ENCODE data around the gene RALBP1.
A peak's percentile ranks its signal among the peaks of the same experiment; 100 is the strongest.
"Not testable (repeated sequence)": the region's sequence is repeated elsewhere in the genome, so short reads cannot be mapped to it uniquely, and the experiment has no call there.

RALBP1 gene

DNA sequence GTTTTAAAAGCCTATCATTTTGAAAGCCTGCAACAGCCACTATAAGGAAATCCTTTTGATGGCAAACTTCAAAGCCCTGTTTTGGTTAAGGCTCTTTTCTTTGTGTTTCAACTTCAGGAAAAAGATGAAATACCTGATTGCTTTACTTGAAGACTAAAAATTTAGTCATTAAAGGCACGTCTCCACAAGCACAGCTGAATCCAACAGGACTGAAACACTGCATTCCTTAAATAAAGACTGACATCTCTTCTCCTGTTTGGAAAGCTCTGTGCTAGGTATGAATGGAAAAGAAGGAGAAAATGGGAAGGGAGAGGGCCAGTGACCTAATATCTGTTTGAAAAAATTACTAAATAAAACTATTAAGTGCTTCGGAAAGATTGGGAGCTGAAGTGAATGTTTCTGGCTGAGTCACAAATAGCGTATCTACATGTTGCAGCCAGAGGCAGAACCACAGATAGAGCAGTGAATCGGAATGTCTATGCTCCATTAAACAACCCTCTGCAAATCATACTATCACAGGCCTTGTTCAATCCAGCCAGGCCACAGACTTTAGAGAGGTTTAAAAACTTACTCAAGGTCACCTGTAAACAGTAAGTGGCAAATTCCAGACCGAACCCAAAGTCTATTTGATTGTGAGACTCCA lies 21.1 kb upstream of the RALBP1 start:
- ATAC-seq: no peak
- no peak for DNase-seq

DNA sequence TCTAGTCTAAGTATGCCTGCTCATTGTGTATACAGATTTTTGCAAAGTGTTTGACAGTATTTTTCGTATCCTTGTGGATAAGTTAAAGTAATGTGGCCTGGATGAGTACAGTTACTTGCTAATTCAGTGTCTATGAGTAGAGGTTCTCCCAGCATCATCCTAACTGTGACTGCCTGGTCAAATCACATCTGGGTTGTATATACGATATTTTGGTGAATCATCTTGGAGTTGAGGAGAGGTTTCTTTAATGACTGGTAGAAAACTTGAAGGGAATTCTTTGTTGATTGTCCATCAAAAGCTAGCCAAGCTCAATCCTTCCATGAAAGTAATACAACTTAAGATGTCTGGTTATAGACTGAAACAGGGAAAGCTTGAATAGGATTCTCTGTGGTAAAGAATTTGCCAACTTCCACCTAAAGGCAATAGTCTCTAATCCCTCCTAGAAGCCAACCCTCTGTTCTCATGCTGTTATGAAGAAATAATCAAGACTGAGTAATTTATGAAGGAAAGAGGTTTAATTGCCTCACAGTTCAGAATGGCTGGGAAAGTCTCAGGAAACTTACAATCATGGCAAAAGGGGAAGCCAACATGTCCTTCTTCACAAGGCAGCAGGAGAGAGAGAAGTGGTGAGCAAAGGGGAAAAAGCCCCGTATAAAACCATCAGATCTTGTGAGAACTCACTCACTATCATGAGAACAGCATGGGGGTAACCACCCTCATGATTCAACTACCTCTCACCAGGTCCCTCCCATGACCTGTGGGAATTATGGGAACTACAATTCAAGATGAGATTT lies 19.4 kb upstream of the RALBP1 start:
- ATAC-seq: no peak
- no peak for DNase-seq

DNA sequence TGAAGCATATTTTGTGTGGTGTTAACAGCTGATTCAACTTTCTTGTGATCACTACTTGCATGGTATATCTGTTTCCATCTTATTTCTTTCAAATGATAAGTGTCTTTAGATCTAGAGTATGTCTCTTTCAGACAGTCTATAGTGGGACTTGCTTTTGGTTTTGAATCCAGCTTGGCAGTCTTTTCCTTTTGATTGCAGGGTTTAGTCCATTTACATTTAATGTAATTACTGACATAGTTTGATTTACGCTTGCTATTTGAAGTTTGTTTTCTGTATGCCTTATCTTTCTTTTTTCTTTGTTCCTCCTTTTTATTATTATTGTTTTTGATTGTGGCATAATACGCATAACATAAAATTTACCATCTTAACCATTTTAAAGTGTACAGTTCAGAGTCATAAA lies 9.2 kb upstream of the RALBP1 start:
- DNase-seq (no peak), ATAC-seq (no peak)

DNA sequence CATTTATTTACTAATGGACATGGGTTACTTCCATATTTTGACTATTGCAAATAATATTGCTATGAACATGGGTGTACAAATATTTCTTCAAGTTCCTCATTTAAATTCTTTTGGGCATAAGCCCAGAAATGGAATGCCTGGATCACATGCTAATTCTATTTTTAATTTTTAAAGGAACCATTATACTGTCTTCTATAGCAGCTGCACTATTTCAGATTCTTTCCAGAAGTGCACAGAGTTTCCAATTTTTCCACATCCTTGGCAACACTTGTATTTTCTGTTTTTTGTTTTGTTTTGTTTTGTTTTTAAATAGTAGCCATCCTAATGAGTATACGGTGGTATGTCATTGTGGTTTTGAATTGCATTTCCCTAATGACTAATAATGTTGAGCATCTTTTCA lies 8.5 kb upstream of the RALBP1 start:
- ATAC-seq (no peak), DNase-seq (no peak)

DNA sequence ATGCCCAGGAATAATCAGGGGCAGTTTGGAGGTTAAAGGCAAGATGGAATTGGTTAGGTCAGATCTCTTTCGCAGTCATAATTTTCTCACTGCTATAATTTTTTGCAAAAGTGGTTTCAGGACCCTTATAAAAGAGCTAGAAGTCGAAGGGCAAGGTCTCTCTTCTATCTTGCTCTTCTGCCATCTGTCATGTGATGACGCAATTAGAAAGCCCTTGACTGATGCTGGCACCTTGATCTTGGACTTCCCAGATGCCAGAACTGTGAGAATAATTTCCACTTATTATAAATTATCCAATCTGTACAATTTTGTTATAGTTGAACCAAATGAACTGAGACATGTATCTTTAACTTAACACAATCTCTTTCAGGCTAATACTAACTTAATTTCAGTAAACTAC lies 6.3 kb upstream of the RALBP1 start:
- ATAC-seq: no peak
- DNase-seq: no peak

DNA sequence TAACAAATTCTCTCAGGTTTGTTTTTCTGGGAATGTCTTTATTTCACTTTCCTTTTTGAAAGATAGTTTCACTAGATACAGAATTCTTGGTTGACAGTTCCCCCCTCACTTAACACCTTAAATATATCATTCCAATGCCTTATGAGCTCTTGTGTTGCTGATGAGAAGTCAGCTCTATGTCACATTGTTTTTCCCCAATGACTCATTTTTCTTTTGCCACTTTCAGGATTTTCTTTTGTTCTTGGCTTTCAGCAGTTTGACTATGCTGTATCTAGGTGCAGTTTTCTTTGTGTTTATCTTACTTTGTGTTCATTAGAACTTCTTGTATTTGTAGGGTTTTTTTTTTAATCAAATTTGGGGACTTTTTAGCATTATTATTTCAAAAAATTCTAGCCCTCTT lies 5.6 kb upstream of the RALBP1 start:
- no peak for DNase-seq
- no peak for ATAC-seq

DNA sequence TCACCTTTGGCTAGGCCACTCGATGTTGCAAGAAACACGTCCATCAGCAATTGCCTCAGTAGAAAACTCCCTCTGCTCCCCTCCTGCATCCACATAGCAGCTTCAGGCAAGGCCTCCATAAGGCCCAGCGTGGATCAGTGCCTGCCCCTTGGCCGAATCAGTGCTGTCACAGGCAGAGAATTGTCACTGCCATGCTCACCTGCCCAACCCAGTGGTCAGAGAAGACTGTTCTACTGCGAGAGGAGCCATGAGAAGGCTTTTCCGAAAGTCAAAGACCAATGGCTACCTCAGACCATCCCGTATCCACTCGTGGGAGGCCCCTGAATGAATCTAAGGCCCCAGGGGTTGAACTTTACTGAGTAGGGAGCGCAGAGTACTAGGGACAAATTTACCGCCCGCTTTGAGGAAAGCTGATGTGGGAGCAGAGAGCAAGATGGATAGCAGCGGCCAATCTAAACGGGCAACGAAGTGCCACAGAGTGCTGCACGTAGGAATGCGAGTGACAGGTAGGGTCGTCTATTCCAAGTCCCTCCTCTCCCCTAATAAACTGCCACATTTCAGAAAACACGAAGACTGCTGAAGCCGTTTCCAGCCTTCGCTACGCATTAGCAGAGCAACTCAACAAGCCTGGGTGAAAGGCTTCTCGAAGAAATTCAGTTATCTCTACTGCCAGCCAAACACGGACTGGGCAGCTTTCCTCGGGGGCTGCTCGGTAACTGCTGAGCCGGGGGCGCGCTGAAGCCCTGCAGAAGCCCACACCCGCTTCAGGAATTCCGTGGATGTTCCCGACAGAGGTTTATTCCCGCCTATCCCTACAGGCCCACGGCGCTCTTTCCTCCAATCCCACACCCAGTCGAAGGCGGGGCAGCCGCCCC lies 968 bp upstream of the RALBP1 start:
- no peak for ATAC-seq
- peak; percentile 16 for DNase-seq

DNA sequence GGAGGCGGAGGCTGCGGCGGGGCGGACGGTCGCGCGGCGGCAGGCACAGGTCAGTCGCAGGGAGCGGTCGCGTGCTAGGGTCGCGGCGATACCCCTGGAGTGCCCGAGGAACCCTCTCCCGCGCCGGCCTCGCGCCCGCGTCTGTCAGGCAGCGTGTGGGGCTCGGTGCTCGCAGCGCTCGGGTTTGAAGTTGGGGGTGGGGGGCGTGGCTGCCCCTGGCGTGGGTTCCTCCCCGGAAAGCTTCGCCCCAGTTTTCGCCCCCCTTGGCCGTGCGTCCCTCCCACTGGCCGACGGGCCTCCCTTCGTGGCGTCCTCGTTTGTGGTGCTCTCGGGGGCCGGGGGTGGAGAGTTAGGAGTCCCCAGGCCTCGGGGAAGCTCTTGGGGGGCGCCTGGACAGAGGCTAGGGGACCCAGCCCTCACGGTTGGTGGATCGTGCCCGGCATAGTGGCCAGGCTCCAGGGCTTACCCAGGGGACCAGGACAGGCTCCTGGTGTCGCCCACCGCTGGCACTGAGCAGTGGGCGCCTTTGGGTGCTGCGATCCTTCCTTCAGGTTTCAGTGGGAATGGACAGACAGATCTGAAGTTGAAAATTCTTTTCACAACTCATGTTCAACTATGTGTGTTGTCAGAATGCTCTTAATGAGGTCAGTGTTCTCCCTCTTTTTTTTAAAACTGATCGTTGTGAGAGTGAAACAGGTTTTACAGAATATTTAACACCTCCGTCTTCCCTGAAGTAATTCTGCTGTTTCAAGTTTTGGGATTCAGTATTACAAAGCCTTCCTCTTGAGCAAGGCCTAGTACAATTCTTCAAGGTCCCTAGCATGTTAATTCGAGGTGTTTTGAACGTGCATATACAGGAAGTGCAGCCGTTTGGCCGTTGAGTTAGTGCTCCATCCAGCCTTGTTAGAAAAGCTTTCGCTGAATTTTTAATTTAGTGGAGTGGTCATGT lies 604 bp downstream of the RALBP1 start:
- DNase-seq: peak; percentile 72
- peak; percentile 19 for ATAC-seq

DNA sequence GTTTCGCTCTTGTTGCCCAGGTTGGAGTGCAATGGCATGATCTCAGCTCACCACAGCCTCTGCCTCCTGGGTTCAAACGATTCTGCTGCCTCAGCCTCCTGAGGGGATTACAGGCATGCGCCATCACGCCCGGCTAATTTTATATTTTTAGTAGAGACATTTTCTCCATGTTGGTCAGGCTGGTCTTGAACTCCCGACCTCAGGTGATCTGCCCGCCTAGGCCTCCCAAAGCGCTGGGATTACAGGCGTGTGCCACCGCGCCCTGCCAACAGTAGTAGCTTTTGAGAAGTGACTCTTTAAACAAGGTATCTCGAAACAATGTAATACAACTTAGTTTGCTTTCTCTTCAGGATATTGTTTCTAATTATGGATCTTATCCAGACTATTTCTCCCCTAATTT lies 1.6 kb downstream of the RALBP1 start:
- DNase-seq, ATAC-seq: not testable (repeated sequence)

DNA sequence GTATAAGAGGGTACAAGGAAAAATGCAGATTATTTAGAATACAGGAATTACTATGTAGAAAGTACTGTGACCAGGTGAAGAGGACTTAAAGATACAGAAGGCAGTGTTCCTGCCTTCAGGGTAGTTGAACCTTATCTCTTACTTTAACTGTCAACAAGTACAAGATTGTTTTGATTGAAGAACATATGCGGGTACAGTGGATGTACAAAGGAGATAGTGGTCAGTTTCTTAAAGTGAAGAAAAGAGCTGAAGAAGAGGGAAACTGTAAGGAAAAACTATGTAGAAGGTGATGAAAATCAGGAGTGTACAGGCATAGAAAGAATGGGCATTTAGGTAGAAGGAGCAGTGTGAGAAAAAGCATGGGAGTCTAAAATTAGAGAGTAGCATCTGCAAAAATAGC lies 2.2 kb downstream of the RALBP1 start:
- no peak for ATAC-seq
- DNase-seq: no peak

DNA sequence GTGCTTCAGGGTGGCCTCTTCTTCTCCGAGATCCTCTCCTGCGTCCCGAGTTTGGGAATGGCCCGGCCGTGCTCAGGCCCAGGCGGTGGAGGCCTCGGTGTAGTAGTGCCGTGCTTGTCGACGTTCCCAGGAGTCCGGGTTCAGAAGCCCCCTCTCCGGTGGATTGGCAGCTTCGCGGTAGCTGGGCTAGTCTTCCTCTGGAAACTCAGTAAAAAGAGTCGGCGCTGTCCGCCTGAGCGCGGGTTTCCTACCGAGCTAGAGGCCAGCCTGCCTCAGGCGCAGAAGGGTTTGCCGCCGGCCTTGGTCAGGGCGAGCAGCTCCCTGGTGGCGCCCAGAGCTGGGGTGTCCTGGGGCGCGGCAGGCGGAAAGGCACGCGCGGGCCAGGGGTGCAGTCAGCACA lies 3.2 kb downstream of the RALBP1 start:
- ATAC-seq (no peak), DNase-seq (no peak)

DNA sequence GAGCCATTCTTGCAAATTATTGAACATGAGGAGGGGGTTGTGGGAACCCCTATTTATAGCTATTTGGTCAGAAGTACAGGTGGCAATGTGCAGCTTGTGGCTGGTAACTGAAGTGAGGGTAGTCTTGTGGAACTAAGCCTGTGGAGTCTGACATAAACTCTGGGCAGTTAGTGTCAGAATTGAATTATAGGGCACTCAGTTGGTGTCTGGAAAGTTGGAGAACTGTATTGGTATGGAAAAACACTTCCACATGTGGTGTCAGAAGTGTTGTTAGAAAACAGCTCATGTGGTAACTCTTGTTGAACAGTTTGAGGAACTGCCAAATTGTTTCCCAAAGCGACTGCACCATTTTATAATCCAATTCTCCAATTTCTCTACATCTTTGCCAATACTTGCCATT lies 7.5 kb downstream of the RALBP1 start:
- no peak for ATAC-seq
- no peak for DNase-seq

DNA sequence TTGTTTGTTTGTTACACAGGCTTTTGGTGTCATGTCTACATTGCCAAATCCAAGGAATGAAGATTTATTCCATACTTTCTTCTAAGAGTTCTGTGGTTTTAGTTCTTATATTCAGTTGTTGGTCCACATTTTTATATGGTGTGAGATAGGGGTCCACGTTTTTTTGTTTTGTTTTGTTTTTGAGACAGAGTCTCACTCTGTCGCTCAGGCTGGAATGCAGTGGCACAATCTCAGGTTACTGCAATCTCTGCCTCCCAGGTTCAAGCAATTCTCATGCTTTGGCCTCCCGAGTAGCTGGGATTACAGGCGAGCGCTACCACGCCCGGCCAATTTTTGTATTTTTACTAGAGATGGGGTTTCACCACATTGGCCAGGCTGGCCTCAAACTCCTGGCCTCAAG lies 8.2 kb downstream of the RALBP1 start:
- no peak for ATAC-seq

DNA sequence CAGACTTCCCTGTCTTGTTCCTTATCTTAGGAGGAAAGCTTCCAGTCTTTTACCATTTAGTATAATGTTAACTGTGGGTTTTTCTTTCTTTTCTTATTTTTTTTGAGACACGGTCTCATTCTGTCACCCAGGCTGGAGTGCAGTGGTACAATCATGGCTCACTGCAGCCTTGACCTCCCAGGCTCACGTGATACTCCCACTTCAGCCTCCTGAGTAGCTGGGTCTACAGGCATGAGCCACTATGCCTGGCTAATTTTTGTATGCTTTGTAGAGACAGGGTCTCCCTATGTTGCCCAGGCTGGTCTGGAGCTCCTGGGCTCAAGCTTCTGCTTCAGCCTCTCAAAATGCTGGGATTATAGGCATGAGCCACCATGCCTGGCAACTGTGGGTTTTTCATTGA lies 9.5 kb downstream of the RALBP1 start:
- not testable (repeated sequence) for DNase-seq

More for the DNA sequence above, 8.2 kb downstream of the RALBP1 start:
- DNase-seq: no peak

DNA sequence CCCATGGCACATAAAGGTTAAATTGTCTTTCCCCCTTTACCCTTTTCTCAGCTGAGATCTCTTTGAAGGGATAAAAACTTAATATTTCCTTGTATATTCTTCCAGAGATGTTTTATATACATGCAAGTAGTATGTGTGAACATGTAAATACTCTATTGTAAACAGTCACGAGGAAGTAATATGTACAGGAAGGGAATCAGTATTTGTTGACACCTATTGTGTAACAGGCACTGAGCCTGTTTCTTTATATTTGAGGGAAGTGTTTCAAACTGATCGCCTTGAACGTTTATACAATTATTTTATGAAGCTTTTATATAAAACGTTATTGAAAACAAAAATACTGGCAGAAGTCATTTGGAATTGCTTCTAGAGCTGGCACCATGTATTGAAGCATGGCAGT lies 13.2 kb downstream of the RALBP1 start:
- DNase-seq (no peak), ATAC-seq (no peak)

More for the DNA sequence above, 9.5 kb downstream of the RALBP1 start:
- ATAC-seq: not testable (repeated sequence)

DNA sequence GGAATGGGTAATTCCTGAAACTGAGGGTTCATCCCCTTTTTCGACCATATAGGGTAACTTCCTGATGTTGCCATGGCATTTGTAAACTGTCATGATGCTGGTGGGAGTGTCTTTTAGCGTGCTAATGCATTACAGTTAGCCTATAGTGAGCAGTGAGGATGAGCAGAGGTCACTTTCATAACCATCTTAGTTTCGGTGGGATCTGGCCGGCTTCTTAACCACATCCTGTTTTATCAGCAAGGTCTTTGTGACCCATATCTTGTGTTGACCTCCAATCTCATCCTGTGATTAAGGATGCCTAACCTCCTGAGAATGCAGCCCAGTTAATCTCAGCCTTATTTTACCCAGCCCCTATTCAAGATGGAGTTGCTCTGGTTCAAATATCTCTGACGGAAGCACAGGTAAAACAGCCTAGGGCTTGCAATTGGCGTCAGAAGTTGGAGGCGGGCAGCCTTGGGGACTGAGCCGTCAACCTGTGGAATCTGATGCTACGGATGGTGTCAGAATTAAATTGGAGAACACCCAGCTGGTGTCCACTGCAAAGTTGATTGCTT lies 19.5 kb downstream of the RALBP1 start:
- DNase-seq: no peak
- ATAC-seq: peak; percentile 40

DNA sequence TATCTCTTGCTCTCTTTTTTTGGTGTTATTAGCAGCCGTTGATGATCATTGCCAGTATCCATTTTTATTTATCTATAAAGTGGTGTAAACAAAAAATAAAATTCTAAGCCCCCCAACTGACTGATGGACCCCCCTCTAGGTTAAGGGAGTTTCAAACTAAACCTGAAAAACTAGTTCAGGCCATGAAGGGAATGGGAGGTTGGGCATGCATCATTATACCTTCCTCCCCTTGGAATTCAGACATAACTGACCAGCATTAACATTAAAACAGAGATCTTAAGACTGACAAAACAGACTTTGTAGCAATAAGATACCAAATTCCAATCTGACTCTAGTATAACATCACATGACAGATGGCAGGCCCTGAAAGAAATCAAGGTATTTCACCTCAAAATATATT lies 20.2 kb downstream of the RALBP1 start:
- no peak for ATAC-seq
- no peak for DNase-seq

DNA sequence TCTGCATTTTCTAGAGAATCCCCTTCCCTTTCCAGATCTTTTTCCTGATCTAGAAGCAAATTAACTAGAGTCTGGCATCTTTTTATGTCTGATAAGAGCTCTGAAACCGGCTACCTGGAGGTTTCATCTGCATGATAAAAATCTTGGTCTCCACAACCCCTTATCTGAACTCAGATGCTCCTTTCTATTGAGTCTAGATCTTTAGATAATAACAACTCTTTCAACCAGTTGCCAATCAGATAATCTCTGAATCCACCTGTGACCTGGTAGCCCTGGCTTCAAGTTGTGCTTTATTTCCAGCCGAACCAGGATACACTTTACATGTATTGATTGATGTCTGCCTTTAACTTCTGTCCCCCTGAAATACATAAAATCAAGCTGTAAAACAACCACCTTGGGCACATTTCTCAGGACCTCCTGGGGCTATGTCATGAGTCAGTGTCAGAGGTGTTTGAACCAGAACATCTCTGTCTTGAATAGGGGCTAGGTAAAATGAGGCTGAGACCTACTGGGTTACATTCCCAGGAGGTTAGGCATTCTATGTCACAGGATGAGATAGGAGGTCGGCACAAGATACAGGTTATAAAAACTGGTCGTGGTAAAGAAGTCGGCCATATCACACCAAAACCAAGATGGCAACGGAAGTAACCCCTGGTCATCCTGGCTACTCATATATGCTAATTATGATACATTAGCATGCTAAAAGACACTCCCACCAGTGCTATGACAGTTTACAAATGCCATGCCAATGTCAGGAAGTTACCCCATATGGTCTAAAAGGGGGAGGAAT lies 20.8 kb downstream of the RALBP1 start:
- ATAC-seq (no peak), DNase-seq (no peak)

DNA sequence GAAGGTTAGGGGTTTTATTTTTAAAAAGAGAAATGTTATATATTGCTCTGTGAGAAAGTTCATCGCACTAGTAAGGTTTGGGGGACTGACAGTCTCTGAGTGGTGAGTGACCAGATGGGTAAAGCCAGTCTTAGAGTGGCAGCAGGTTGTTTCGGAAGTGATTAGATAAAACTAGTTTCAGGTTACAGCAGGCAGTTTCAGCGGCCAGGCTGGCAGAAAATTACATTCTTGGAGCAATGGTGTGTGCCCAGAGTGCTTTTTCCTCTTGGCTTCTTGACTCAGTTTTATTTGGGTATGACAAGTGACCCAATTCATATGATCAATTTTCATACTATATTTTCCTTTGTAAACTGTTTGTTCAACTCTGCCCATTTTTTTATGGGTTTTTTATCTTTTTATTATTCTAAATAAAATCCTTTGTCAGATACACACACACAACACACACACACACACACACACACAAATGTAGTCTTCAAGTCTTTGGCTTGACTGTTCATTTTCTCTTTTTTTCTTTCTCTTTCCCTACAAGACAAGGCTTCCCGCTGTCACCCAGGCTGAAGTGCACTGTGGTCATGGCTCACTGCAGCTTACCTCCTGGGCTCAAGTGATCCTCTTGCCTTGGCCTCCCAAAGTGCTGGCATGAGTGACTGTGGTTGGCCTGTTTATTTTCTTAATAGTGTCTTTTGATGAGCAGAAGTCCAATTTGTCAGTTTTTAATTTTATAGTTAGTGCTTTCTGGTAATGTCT lies 30.9 kb downstream of the RALBP1 start:
- DNase-seq (no peak), ATAC-seq (no peak)

DNA sequence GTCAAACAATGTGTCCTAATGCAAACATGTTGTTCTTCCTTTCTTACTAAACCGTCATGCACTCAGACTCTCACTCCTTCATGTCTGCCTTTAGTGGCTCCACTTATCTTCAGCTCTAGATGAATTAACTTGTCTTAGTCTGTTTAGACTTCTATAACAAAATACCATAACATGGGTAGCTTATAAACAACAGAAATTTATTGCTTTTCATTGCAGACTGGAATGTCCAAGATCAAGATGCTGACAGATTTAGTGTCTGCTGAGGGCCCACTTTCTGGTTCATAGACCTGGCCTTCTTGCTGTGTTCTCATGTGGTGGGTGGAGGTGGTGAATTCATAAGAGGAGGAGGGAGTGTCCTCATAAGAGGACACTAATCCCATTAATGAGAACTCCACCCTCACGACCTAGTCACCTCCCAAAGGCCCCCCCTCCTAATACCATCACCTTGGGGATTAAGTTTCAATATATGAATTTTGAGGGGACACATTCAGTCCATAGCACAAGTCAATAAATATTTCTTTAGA lies 32.3 kb downstream of the RALBP1 start:
- no peak for DNase-seq
- ATAC-seq: no peak
